Loucy (cell line): Measurements from ENCODE around the gene PTGDR2.

Source experiments
- EZH2phosphoT487 ChIP-seq: fragments of 200-600 bp; IDR thresholded peaks from 2 replicates; pipeline ENCODE4 v1.6.1; 2018; ENCODE audit warnings: antibody characterized with exemption, mild to moderate bottlenecking, moderate library complexity, borderline replicate concordance
- TF ChIP-seq, protein P1 (sequence below): fragments of 200-600 bp; sonication (generic); conservative IDR thresholded peaks from 2 replicates; pipeline ENCODE4 v1.5.1; 2014; ENCODE audit warnings: mild to moderate bottlenecking, antibody characterized with exemption, low read length

- TF ChIP-seq, protein P1, sequence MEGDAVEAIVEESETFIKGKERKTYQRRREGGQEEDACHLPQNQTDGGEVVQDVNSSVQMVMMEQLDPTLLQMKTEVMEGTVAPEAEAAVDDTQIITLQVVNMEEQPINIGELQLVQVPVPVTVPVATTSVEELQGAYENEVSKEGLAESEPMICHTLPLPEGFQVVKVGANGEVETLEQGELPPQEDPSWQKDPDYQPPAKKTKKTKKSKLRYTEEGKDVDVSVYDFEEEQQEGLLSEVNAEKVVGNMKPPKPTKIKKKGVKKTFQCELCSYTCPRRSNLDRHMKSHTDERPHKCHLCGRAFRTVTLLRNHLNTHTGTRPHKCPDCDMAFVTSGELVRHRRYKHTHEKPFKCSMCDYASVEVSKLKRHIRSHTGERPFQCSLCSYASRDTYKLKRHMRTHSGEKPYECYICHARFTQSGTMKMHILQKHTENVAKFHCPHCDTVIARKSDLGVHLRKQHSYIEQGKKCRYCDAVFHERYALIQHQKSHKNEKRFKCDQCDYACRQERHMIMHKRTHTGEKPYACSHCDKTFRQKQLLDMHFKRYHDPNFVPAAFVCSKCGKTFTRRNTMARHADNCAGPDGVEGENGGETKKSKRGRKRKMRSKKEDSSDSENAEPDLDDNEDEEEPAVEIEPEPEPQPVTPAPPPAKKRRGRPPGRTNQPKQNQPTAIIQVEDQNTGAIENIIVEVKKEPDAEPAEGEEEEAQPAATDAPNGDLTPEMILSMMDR = no peak
- no peak for TF ChIP-seq EZH2phosphoT487
Observed at GRCh38 chr11:60852982-60853950, 2.5 kb downstream of the PTGDR2 start.
